Smooth muscle cell (in vitro differentiated cells): ENCODE measurements around the gene ADAMTSL1. TPM values are rescaled to one million over a fixed set of nuclear protein-coding genes. Genes with fewer than 3 reads are reported as not detected.

Experiments used
- DNase-seq: peaks from one replicate; lab custom pipeline; 2025; ENCODE audit not compliant: unreplicated experiment; lab: John Stamatoyannopoulos, UW
- H2AFZ ChIP-seq: fragments of 200-600 bp; sonication (generic); 2 replicates; pipeline ENCODE4 v1.6.0; 2016; ENCODE audit warnings: antibody characterized with exemption, low read depth, mild to moderate bottlenecking
- H3F3A ChIP-seq: fragments of 200-600 bp; sonication (generic); 2 replicates; pipeline ENCODE4 v1.6.0; 2017; ENCODE audit warnings: antibody characterized with exemption, low read depth
- H3K27ac ChIP-seq: fragments of 200-600 bp; sonication (generic); 2 replicates; pipeline ENCODE4 v1.5.1; 2016; ENCODE audit warnings: low read depth, mild to moderate bottlenecking
- H3K27me3 ChIP-seq: fragments of 200-600 bp; sonication (generic); 2 replicates; pipeline ENCODE4 v1.6.1; 2016; ENCODE audit warnings: low read depth, mild to moderate bottlenecking
- H3K36me3 ChIP-seq: fragments of 200-600 bp; sonication (generic); 2 replicates; pipeline ENCODE4 v1.5.1; 2016; ENCODE audit warnings: low read depth
- H3K4me1 ChIP-seq: fragments of 200-600 bp; sonication (generic); 2 replicates; pipeline ENCODE4 v1.5.1; 2016; ENCODE audit warnings: low read depth
- H3K4me2 ChIP-seq: fragments of 200-600 bp; sonication (generic); 2 replicates; pipeline ENCODE4 v1.6.0; 2016; ENCODE audit warnings: mild to moderate bottlenecking
- H3K4me3 ChIP-seq: fragments of 200-600 bp; sonication (generic); 2 replicates; pipeline ENCODE4 v1.5.1; 2016; ENCODE audit warnings: mild to moderate bottlenecking
- H3K79me2 ChIP-seq: fragments of 200-600 bp; sonication (generic); 2 replicates; pipeline ENCODE4 v1.6.0; 2016; ENCODE audit warnings: low read depth, mild to moderate bottlenecking
- H3K9ac ChIP-seq: fragments of 200-600 bp; sonication (generic); 2 replicates; pipeline ENCODE4 v1.6.0; 2016; ENCODE audit warnings: low read depth
- H3K9me3 ChIP-seq: fragments of 200-600 bp; sonication (generic); replicated peaks from 2 replicates; pipeline ENCODE4 v1.5.1; 2016; ENCODE audit warnings: low read depth
- H4K20me1 ChIP-seq: fragments of 200-600 bp; sonication (generic); 2 replicates; pipeline ENCODE4 v1.6.0; 2016; ENCODE audit warnings: low read depth
- CTCF ChIP-seq: fragments of 200-600 bp; sonication (generic); IDR thresholded peaks from 2 replicates; pipeline ENCODE4 v1.5.1; 2017; ENCODE audit warnings: borderline replicate concordance, mild to moderate bottlenecking, antibody characterized with exemption; ENCODE audit not compliant: insufficient read depth, poor library complexity, severe bottlenecking
- WGBS: methylation state at CpG from one replicate; pipeline ENCODE4 v1.1.7; 2016; ENCODE audit warnings: low lambda C conversion rate; 5-methylcytosine and 5-hydroxymethylcytosine counted together
- polyA plus RNA-seq: library from polyadenylated mRNA; unstranded; fragments of >200 nt; fragmentation: Nextera tagmentation; extraction: Ambion mirVana; gene quantifications from 2 replicates; pipeline ENCODE4 v1.2.1, GENCODE V29; 2016
- total RNA-seq: library from RNA; depleted of rRNA; stranded (reverse); fragments of >200 nt; gene quantifications from 2 replicates; pipeline ENCODE4 v1.2.3, GENCODE V29; 2014

Gene ADAMTSL1
- total and polyA plus RNA-seq, 2 experiments from 2014 or later, result 4.3 to 4.4 TPM

GRCh38 chr9:18502546-18502945, 28.6 kb downstream of the ADAMTSL1 start:
- Histone ChIP-seq H3F3A (peaks cover 5% of the 10 kb centered on the region), H3K27ac (no peak overlapping the region), H3K9ac (no peak overlapping the region), H3K9me3 (no peaks in the 10 kb centered on the region), H3K4me1 (peaks cover 10% of the 10 kb centered on the region), H3K4me2 (peak overlapping the region; percentile 48), H2AFZ (no peak overlapping the region), H3K4me3 (no peak overlapping the region), H3K79me2 (no peaks in the 10 kb centered on the region), H3K36me3 (no peaks in the 10 kb centered on the region), H4K20me1 (no peaks in the 10 kb centered on the region), H3K27me3 (no peaks in the 10 kb centered on the region)
- 31% methylated on average over 3 of the region's 3 CpGs for WGBS
- no peak for TF ChIP-seq CTCF
- no peak for DNase-seq

DNA sequence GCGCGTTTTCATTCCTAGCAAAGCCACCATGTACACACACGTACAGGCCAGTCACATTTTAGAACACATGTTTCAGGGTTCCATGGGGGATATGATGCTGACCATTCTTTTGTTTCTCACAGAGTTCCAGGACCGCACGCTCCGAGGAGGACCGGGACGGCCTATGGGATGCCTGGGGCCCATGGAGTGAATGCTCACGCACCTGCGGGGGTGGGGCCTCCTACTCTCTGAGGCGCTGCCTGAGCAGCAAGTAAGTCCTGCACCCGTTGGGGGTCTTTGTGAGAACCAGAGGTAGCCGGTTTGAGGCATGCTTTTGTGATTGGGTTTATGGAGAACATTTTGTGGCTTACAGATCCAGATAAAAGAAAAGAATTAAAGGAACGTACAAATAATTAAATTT, 30.8 kb downstream of the ADAMTSL1 start:
- H4K20me1 ChIP-seq, result no peaks in the 10 kb centered on the region
- no peak overlapping the region for H2AFZ ChIP-seq
- DNase-seq, result no peak
- no peaks in the 10 kb centered on the region for H3K9me3 ChIP-seq
- TF ChIP-seq CTCF, result no peak
- no peaks in the 10 kb centered on the region for H3K36me3 ChIP-seq
- no peak overlapping the region for H3K27ac ChIP-seq
- H3K4me3 ChIP-seq, result no peak overlapping the region
- no peaks in the 10 kb centered on the region for H3K79me2 ChIP-seq
- H3F3A ChIP-seq, result no peaks in the 10 kb centered on the region
- H3K4me2 ChIP-seq, result no peak overlapping the region
- H3K9ac ChIP-seq, result no peak overlapping the region
- peaks cover 10% of the 10 kb centered on the region for H3K4me1 ChIP-seq
- WGBS, result 82% methylated on average over 14 of the region's 14 CpGs
- H3K27me3 ChIP-seq, result no peaks in the 10 kb centered on the region

- H3K9me3 ChIP-seq, result no peaks in the 10 kb centered on the region
- H3K9ac ChIP-seq, result no peak overlapping the region
- H3K27me3 ChIP-seq, result no peaks in the 10 kb centered on the region
- H3F3A ChIP-seq, result no peaks in the 10 kb centered on the region
- no peak overlapping the region for H3K4me3 ChIP-seq
- H3K27ac ChIP-seq, result no peak overlapping the region
- no peak for TF ChIP-seq CTCF
- WGBS, result 93% methylated on average over 1 of the region's 1 CpG
- no peak overlapping the region for H2AFZ ChIP-seq
- H3K4me2 ChIP-seq, result no peak overlapping the region
- no peak for DNase-seq
- H4K20me1 ChIP-seq, result no peaks in the 10 kb centered on the region
- H3K79me2 ChIP-seq, result no peaks in the 10 kb centered on the region
- no peaks in the 10 kb centered on the region for H3K36me3 ChIP-seq
- H3K4me1 ChIP-seq, result peaks cover 10% of the 10 kb centered on the region
Measured at GRCh38 chr9:18507151-18507550, 33.2 kb downstream of the ADAMTSL1 start.

DNA sequence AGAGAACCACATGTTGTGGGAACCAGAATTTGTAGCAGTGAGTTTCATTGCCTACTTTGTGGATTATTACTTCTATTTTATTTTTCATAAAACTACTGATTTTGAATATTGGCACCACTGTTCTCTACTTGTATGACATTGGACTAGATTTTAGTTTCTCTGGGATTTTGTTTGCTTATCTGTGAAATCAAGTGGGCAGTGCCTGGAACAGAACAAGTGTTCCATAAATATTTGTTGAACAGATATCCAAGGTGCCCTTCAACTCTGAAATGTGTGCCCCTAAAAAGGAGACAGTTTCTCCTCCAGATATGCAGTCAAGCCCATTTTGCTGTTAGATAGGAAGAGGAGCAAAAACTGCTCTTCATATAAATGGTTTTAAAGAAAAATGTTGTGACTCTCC, 42.6 kb downstream of the ADAMTSL1 start:
- Histone ChIP-seq H2AFZ (no peak overlapping the region), H3K4me3 (no peak overlapping the region), H3K4me1 (no peaks in the 10 kb centered on the region), H3F3A (no peaks in the 10 kb centered on the region), H3K79me2 (no peaks in the 10 kb centered on the region), H3K36me3 (no peaks in the 10 kb centered on the region), H3K4me2 (no peak overlapping the region), H4K20me1 (no peaks in the 10 kb centered on the region), H3K27ac (no peak overlapping the region), H3K9me3 (no peaks in the 10 kb centered on the region), H3K9ac (no peak overlapping the region), H3K27me3 (no peaks in the 10 kb centered on the region)
- no peak for TF ChIP-seq CTCF
- no peak for DNase-seq
